NCI-H446 treated with DMSO at 0.1 percent for 48 hours (cell line): Measurements from ENCODE around the gene CTNNA3.

Source experiments
- DNase-seq: peaks from one replicate; lab custom pipeline; 2025; lab: John Stamatoyannopoulos, UW

The CTNNA3 gene

GRCh38 chr10:67665491-67665890 is 30.5 kb downstream of the CTNNA3 start:
- DNase-seq = no peak

GRCh38 chr10:67664942-67665341 is 31.1 kb downstream of the CTNNA3 start:
- DNase-seq = no peak

GRCh38 chr10:67663449-67664087 is 32.4 kb downstream of the CTNNA3 start:
- DNase-seq = no peak

GRCh38 chr10:67662415-67662814 is 33.6 kb downstream of the CTNNA3 start:
- no peak for DNase-seq

GRCh38 chr10:67659497-67659896 is 36.5 kb downstream of the CTNNA3 start:
- no peak for DNase-seq

GRCh38 chr10:67657775-67658174 is 38.2 kb downstream of the CTNNA3 start:
- no peak for DNase-seq

- DNase-seq = no peak
Measured at GRCh38 chr10:67650558-67650957, 45.4 kb downstream of the CTNNA3 start.

GRCh38 chr10:67648613-67649229 is 47.3 kb downstream of the CTNNA3 start:
- DNase-seq = no peak

- DNase-seq = no peak
Measured at GRCh38 chr10:67630904-67631303, 65.1 kb downstream of the CTNNA3 start.

- no peak for DNase-seq
Measured at GRCh38 chr10:67629461-67629971, 66.5 kb downstream of the CTNNA3 start.

- no peak for DNase-seq
Measured at GRCh38 chr10:67622984-67623383, 73.0 kb downstream of the CTNNA3 start.

GRCh38 chr10:67622511-67622910 is 73.5 kb downstream of the CTNNA3 start:
- no peak for DNase-seq

- no peak for DNase-seq
Measured at GRCh38 chr10:67621834-67622233, 74.2 kb downstream of the CTNNA3 start.

- DNase-seq = no peak
Measured at GRCh38 chr10:67618116-67618515, 77.9 kb downstream of the CTNNA3 start.

- DNase-seq = no peak
Measured at GRCh38 chr10:67612577-67613537, 83.1 kb downstream of the CTNNA3 start.

- DNase-seq = no peak
Measured at GRCh38 chr10:67612176-67612575, 83.8 kb downstream of the CTNNA3 start.

- no peak for DNase-seq
Measured at GRCh38 chr10:67609996-67610793, 85.8 kb downstream of the CTNNA3 start.

- DNase-seq = no peak
Measured at GRCh38 chr10:67608001-67608400, 88.0 kb downstream of the CTNNA3 start.

GRCh38 chr10:67607472-67607871 is 88.5 kb downstream of the CTNNA3 start:
- no peak for DNase-seq

GRCh38 chr10:67606572-67606971 is 89.4 kb downstream of the CTNNA3 start:
- no peak for DNase-seq

GRCh38 chr10:67603701-67604100 is 92.3 kb downstream of the CTNNA3 start:
- no peak for DNase-seq

GRCh38 chr10:67603086-67603485 is 92.9 kb downstream of the CTNNA3 start:
- no peak for DNase-seq
